Measurements from ENCODE around the gene CENPV. TPM values are rescaled to one million over a fixed set of nuclear protein-coding genes. Genes with fewer than 3 reads are reported as not detected.
"Not testable (repeated sequence)": the region's sequence is repeated elsewhere in the genome, so short reads cannot be mapped to it uniquely, and the experiment has no call there.

Gene CENPV
- total RNA-seq, 2 donors from 2014 or later, result 109 to 202 TPM

GRCh38 chr17:16391451-16391850 lies 38.2 kb upstream of the CENPV start:
- H3K4me1 ChIP-seq (ENCODE audit: control insufficient read depth, insufficient read depth, low read length), result no peaks in the 10 kb centered on the region
- no peak for TF ChIP-seq CTCF (conservative IDR thresholded peaks at IDR 0.05)
- H3K27ac Mint-ChIP-seq, result no peak overlapping the region
- H3K9me3 ChIP-seq (ENCODE audit: control insufficient read depth, low read length), result no peaks in the 10 kb centered on the region
- no peaks in the 10 kb centered on the region for H3K27me3 ChIP-seq (ENCODE audit: control insufficient read depth, insufficient read depth, low read length, poor library complexity, severe bottlenecking)
- H3K36me3 ChIP-seq (ENCODE audit: control insufficient read depth, insufficient read depth, low read length), result no peaks in the 10 kb centered on the region
- H3K4me1 Mint-ChIP-seq, result peaks cover 7% of the 10 kb centered on the region
- no peak overlapping the region for H3K9ac ChIP-seq (ENCODE audit: extremely low read depth, low read length, poor library complexity, severe bottlenecking)
- no peaks in the 10 kb centered on the region for H3K27me3 Mint-ChIP-seq (ENCODE audit: insufficient read depth)
- no peak overlapping the region for H3K27ac ChIP-seq (ENCODE audit: low read depth, low read length)
- H3K36me3 Mint-ChIP-seq (ENCODE audit: low read depth), result peaks cover 3% of the 10 kb centered on the region
- no peak overlapping the region for H3K4me3 ChIP-seq (ENCODE audit: low read length)
- H3K9me3 Mint-ChIP-seq, result no peaks in the 10 kb centered on the region
- no peak overlapping the region for H3K4me3 Mint-ChIP-seq
- no peak for DNase-seq
- 92 to 94% methylated on average over 5 to 13 of the region's 13 CpGs for WGBS, 2 experiments (ENCODE audit: insufficient coverage in 1 of 2, insufficient read length in 1 of 2)

GRCh38 chr17:16386126-16386507 lies 32.8 kb upstream of the CENPV start:
- H3K27ac Mint-ChIP-seq, result peak overlapping the region; percentile 98
- WGBS, 2 experiments (ENCODE audit: insufficient coverage in 1 of 2, insufficient read length in 1 of 2), result 78 to 82% methylated on average over 14 to 23 of the region's 23 CpGs
- H3K9ac ChIP-seq (ENCODE audit: extremely low read depth, low read length, poor library complexity, severe bottlenecking); H3K27me3 ChIP-seq (ENCODE audit: control insufficient read depth, insufficient read depth, low read length, poor library complexity, severe bottlenecking); H3K9me3 ChIP-seq (ENCODE audit: control insufficient read depth, low read length); H3K27me3 Mint-ChIP-seq (ENCODE audit: insufficient read depth); H3K27ac ChIP-seq (ENCODE audit: low read depth, low read length); H3K9me3 Mint-ChIP-seq; H3K4me1 ChIP-seq (ENCODE audit: control insufficient read depth, insufficient read depth, low read length); DNase-seq: not testable (repeated sequence)
- H3K36me3 ChIP-seq (ENCODE audit: control insufficient read depth, insufficient read depth, low read length), result peaks cover 25% of the 10 kb centered on the region
- H3K36me3 Mint-ChIP-seq (ENCODE audit: low read depth), result peaks cover 30% of the 10 kb centered on the region
- H3K4me3 Mint-ChIP-seq, result peak overlapping the region; percentile 83
- H3K4me3 ChIP-seq (ENCODE audit: low read length), result peak overlapping the region; percentile 79
- H3K4me1 Mint-ChIP-seq, result peaks cover 22% of the 10 kb centered on the region

GRCh38 chr17:16384557-16384956 lies 31.3 kb upstream of the CENPV start:
- H3K9me3 Mint-ChIP-seq, result no peaks in the 10 kb centered on the region
- Histone ChIP-seq H3K27me3 (ENCODE audit: control insufficient read depth, insufficient read depth, low read length, poor library complexity, severe bottlenecking) (no peaks in the 10 kb centered on the region), H3K9me3 (ENCODE audit: control insufficient read depth, low read length) (no peaks in the 10 kb centered on the region), H3K36me3 (ENCODE audit: control insufficient read depth, insufficient read depth, low read length) (peaks cover 25% of the 10 kb centered on the region), H3K9ac (ENCODE audit: extremely low read depth, low read length, poor library complexity, severe bottlenecking) (no peak overlapping the region), H3K4me1 (ENCODE audit: control insufficient read depth, insufficient read depth, low read length) (no peaks in the 10 kb centered on the region), H3K27ac (ENCODE audit: low read depth, low read length) (no peak overlapping the region), H3K4me3 (ENCODE audit: low read length) (no peak overlapping the region)
- peaks cover 22% of the 10 kb centered on the region for H3K4me1 Mint-ChIP-seq
- H3K27ac Mint-ChIP-seq, result no peak overlapping the region
- no peaks in the 10 kb centered on the region for H3K27me3 Mint-ChIP-seq (ENCODE audit: insufficient read depth)
- H3K36me3 Mint-ChIP-seq (ENCODE audit: low read depth), result peaks cover 29% of the 10 kb centered on the region
- no peak for DNase-seq
- TF ChIP-seq CTCF (conservative IDR thresholded peaks at IDR 0.05), result no peak
- 95 to 97% methylated on average over 5 of the region's 5 CpGs for WGBS, 2 experiments (ENCODE audit: insufficient coverage in 1 of 2, insufficient read length in 1 of 2)
- no peak overlapping the region for H3K4me3 Mint-ChIP-seq

- WGBS, 2 experiments (ENCODE audit: insufficient coverage in 1 of 2, insufficient read length in 1 of 2), result 96 to 99% methylated on average over 5 of the region's 5 CpGs
- Histone ChIP-seq H3K9me3 (ENCODE audit: control insufficient read depth, low read length) (no peaks in the 10 kb centered on the region), H3K9ac (ENCODE audit: extremely low read depth, low read length, poor library complexity, severe bottlenecking) (no peak overlapping the region), H3K27me3 (ENCODE audit: control insufficient read depth, insufficient read depth, low read length, poor library complexity, severe bottlenecking) (no peaks in the 10 kb centered on the region), H3K4me3 (ENCODE audit: low read length) (peak overlapping the region; percentile 93), H3K36me3 (ENCODE audit: control insufficient read depth, insufficient read depth, low read length) (peaks cover 25% of the 10 kb centered on the region), H3K27ac (ENCODE audit: low read depth, low read length) (no peak overlapping the region), H3K4me1 (ENCODE audit: control insufficient read depth, insufficient read depth, low read length) (no peaks in the 10 kb centered on the region)
- Mint-ChIP-seq H3K36me3 (ENCODE audit: low read depth) (peaks cover 27% of the 10 kb centered on the region), H3K27me3 (ENCODE audit: insufficient read depth) (no peaks in the 10 kb centered on the region), H3K4me1 (peaks cover 22% of the 10 kb centered on the region), H3K9me3 (no peaks in the 10 kb centered on the region), H3K4me3 (peak overlapping the region; percentile 85), H3K27ac (no peak overlapping the region)
- no peak for DNase-seq
- no peak for TF ChIP-seq CTCF (conservative IDR thresholded peaks at IDR 0.05)
These were observed 30.6 kb upstream of the CENPV start for GRCh38 chr17:16383772-16384287.

All from endodermal cell (in vitro differentiated cells).